ENCODE measurements around the gene USP6NL. TPM values are rescaled to one million over a fixed set of nuclear protein-coding genes. Genes with fewer than 3 reads are reported as not detected.

USP6NL gene
- polyA plus RNA-seq, 1 of the 3 experiments (the other 2 are of a cell fraction), result 8.9 TPM

DNA sequence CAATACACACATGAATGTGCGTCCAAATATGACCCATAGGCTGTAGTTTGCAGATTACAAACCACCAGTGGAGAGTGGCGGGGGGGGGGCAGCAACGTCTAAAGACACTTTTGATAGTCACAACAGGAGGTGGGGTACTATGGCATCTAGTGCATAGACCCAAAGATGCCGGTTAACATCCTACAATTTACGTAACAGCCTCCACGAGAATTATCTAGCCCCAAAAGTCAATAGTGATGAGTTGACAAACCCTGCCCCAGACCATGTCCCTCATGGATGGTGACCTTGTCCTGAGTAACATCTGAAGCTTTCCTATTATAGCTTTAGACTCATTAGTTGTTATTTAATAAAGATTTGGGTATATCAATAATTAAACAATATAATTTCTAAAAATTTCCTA lies 31.6 kb downstream of the USP6NL start:
- Histone ChIP-seq H2AFZ (ENCODE audit: low read depth) (no peak overlapping the region), H3K79me2 (ENCODE audit: insufficient read depth) (peaks cover 62% of the 10 kb centered on the region), H3F3A (replicated peaks; ENCODE audit: insufficient read depth) (no peaks in the 10 kb centered on the region), H3K9ac (no peak overlapping the region), H3K4me1 (ENCODE audit: control insufficient read depth in 1 of 2, insufficient read depth in 2 of 2, low read depth in 1 of 2, low read length in 1 of 2) (no peaks in the 10 kb centered on the region; a peak in 1 of 4 replicates), H3K27me3 (ENCODE audit: insufficient read depth) (no peaks in the 10 kb centered on the region), H3K4me3 (ENCODE audit: low read depth in 2 of 2, low read length in 1 of 2) (no peak overlapping the region), H4K20me1 (ENCODE audit: insufficient read depth) (peaks cover 9% of the 10 kb centered on the region), H3K9me3 (no peaks in the 10 kb centered on the region), H3K9me2 (no peaks in the 10 kb centered on the region), H3K27ac (ENCODE audit: low read depth in 2 of 2, low read length in 1 of 2) (no peak overlapping the region), H3K36me3 (replicated peaks in 1 of 2; ENCODE audit: control insufficient read depth in 1 of 2, insufficient read depth in 2 of 2, low read length in 1 of 2) (peaks cover 0 to 7% of the 10 kb centered on the region in 2 experiments), H3K4me2 (no peak overlapping the region)
- WGBS (ENCODE audit: low lambda C conversion rate), result 91% methylated on average over 6 of the region's 6 CpGs
- ChIA-PET CTCF (interaction anchor here (1.7 kb wide), 1 partner anchor 13 kb away, joined by 5 read pairs; no protein-coding TSS in a partner anchor), POLR2A (no interaction called here)
- no peak for DNase-seq
- TF ChIP-seq MXI1 (IDR thresholded peaks at IDR 0.05; ENCODE audit: low read depth, low read length), result no peak
- TF ChIP-seq RCOR1 (IDR thresholded peaks at IDR 0.05; ENCODE audit: low read length), result no peak
- no peak for TF ChIP-seq TAF1 (IDR thresholded peaks at IDR 0.05; ENCODE audit: borderline replicate concordance, low read depth, low read length)
- TF ChIP-seq CHD2 (IDR thresholded peaks at IDR 0.05; ENCODE audit: low read length, partially characterized antibody), result no peak
- TF ChIP-seq, protein P1, sequence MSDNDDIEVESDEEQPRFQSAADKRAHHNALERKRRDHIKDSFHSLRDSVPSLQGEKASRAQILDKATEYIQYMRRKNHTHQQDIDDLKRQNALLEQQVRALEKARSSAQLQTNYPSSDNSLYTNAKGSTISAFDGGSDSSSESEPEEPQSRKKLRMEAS (IDR thresholded peaks at IDR 0.05; ENCODE audit: low read depth), result no peak
- TF ChIP-seq TEAD4 (IDR thresholded peaks at IDR 0.05; ENCODE audit: borderline replicate concordance, insufficient read depth), result no peak
- no peak for TF ChIP-seq ELF1 (IDR thresholded peaks at IDR 0.05)

DNA sequence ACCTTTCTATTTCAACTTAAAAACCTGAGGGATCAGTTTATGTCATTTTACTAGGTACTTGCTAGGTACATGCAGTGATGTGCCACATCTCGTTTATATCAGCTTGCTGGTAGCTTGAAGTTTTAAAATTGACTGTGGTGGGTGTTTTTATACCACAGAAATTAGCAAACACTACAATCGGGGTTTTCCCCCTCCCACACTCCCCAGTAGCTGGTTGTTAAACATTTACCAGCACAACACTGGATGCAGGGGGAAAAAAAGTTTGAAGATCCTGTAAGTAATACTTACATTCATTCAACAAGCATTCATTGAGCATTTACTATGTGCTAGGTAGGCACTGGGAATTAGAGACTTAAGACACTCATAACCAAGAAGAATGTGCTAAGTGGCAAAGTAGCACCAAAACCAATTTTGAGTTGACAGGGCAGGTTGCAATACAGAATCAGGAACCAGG lies 32.6 kb downstream of the USP6NL start:
- peaks cover 51% of the 10 kb centered on the region for H3K79me2 ChIP-seq (ENCODE audit: insufficient read depth)
- no peaks in the 10 kb centered on the region for H3K9me3 ChIP-seq
- no peaks in the 10 kb centered on the region for H3F3A ChIP-seq (replicated peaks; ENCODE audit: insufficient read depth)
- H3K36me3 ChIP-seq (replicated peaks in 1 of 2; ENCODE audit: control insufficient read depth in 1 of 2, insufficient read depth in 2 of 2, low read length in 1 of 2), result peaks cover 0 to 3% of the 10 kb centered on the region in 2 experiments
- ChIA-PET CTCF (no interaction called here), POLR2A (no interaction called here)
- no peak overlapping the region for H3K27ac ChIP-seq (ENCODE audit: low read depth in 2 of 2, low read length in 1 of 2)
- H3K4me3 ChIP-seq (ENCODE audit: low read depth in 2 of 2, low read length in 1 of 2), result no peak overlapping the region
- no peaks in the 10 kb centered on the region for H3K27me3 ChIP-seq (ENCODE audit: insufficient read depth)
- no peak overlapping the region for H3K4me2 ChIP-seq
- no peak for TF ChIP-seq NRF1 (IDR thresholded peaks at IDR 0.05; ENCODE audit: low read depth, low read length)
- TF ChIP-seq RAD21 (IDR thresholded peaks at IDR 0.05; ENCODE audit: low read length), result no peak
- TF ChIP-seq, protein P2, sequence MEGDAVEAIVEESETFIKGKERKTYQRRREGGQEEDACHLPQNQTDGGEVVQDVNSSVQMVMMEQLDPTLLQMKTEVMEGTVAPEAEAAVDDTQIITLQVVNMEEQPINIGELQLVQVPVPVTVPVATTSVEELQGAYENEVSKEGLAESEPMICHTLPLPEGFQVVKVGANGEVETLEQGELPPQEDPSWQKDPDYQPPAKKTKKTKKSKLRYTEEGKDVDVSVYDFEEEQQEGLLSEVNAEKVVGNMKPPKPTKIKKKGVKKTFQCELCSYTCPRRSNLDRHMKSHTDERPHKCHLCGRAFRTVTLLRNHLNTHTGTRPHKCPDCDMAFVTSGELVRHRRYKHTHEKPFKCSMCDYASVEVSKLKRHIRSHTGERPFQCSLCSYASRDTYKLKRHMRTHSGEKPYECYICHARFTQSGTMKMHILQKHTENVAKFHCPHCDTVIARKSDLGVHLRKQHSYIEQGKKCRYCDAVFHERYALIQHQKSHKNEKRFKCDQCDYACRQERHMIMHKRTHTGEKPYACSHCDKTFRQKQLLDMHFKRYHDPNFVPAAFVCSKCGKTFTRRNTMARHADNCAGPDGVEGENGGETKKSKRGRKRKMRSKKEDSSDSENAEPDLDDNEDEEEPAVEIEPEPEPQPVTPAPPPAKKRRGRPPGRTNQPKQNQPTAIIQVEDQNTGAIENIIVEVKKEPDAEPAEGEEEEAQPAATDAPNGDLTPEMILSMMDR (IDR thresholded peaks at IDR 0.05), result no peak
- TF ChIP-seq, protein P3, sequence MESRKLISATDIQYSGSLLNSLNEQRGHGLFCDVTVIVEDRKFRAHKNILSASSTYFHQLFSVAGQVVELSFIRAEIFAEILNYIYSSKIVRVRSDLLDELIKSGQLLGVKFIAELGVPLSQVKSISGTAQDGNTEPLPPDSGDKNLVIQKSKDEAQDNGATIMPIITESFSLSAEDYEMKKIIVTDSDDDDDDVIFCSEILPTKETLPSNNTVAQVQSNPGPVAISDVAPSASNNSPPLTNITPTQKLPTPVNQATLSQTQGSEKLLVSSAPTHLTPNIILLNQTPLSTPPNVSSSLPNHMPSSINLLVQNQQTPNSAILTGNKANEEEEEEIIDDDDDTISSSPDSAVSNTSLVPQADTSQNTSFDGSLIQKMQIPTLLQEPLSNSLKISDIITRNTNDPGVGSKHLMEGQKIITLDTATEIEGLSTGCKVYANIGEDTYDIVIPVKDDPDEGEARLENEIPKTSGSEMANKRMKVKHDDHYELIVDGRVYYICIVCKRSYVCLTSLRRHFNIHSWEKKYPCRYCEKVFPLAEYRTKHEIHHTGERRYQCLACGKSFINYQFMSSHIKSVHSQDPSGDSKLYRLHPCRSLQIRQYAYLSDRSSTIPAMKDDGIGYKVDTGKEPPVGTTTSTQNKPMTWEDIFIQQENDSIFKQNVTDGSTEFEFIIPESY (IDR thresholded peaks at IDR 0.05; ENCODE audit: borderline replicate concordance, low read depth), result no peak
- no peak for TF ChIP-seq EP300 (IDR thresholded peaks at IDR 0.05; ENCODE audit: borderline replicate concordance in 1 of 2, low read depth in 1 of 2, low read length in 1 of 2)
- no peak for TF ChIP-seq ELF1 (IDR thresholded peaks at IDR 0.05)
- TF ChIP-seq YY1 (IDR thresholded peaks at IDR 0.05; ENCODE audit: low read depth), result no peak
- no peak for TF ChIP-seq CHD2 (IDR thresholded peaks at IDR 0.05; ENCODE audit: low read length, partially characterized antibody)
- peaks cover 9% of the 10 kb centered on the region for H4K20me1 ChIP-seq (ENCODE audit: insufficient read depth)
- H3K4me1 ChIP-seq (ENCODE audit: control insufficient read depth in 1 of 2, insufficient read depth in 2 of 2, low read depth in 1 of 2, low read length in 1 of 2), result no peaks in the 10 kb centered on the region; a peak in 1 of 4 replicates
- DNase-seq, result no peak
- no peak overlapping the region for H2AFZ ChIP-seq (ENCODE audit: low read depth)
- H3K9ac ChIP-seq, result no peak overlapping the region
- H3K9me2 ChIP-seq, result no peaks in the 10 kb centered on the region
- WGBS (ENCODE audit: low lambda C conversion rate), result 84% methylated on average over 2 of the region's 2 CpGs
